H9 (cell line): Measurements from ENCODE around the gene KATNIP. TPM values are rescaled to one million over a fixed set of nuclear protein-coding genes. Genes with fewer than 3 reads are reported as not detected.

ENCODE experiments used
- DNase-seq: peaks from one replicate; pipeline ENCODE4 v3.0.0-alpha.2; 2017
- H2AFZ ChIP-seq: one replicate; pipeline ENCODE4 v1.6.1; 2013; ENCODE audit warnings: mild to moderate bottlenecking, low read length, control low read depth, moderate library complexity
- H2AK5ac ChIP-seq: 2 replicates; pipeline ENCODE4 v1.6.1; 2013; ENCODE audit warnings: low read length, control low read depth, mixed read lengths; ENCODE audit not compliant: insufficient read length
- H2BK120ac ChIP-seq: one replicate; pipeline ENCODE4 v1.6.1; 2013; ENCODE audit warnings: low read depth, mild to moderate bottlenecking, low read length, control low read depth, inconsistent platforms; ENCODE audit not compliant: poor library complexity, severe bottlenecking
- H2BK12ac ChIP-seq: 2 replicates; pipeline ENCODE4 v1.6.1; 2013; ENCODE audit warnings: low read length, control low read depth, mixed read lengths, low read depth; ENCODE audit not compliant: insufficient read length
- H2BK15ac ChIP-seq: 2 replicates; pipeline ENCODE4 v1.6.1; 2013; ENCODE audit warnings: low read depth, low read length, control low read depth
- H2BK20ac ChIP-seq: one replicate; pipeline ENCODE4 v1.6.1; 2013; ENCODE audit warnings: low read depth, mild to moderate bottlenecking, low read length, control low read depth, inconsistent platforms; ENCODE audit not compliant: poor library complexity, severe bottlenecking
- H2BK5ac ChIP-seq: 2 replicates; pipeline ENCODE4 v1.6.1; 2013; ENCODE audit warnings: low read length, control low read depth, mixed read lengths; ENCODE audit not compliant: insufficient read length
- H3K14ac ChIP-seq: 2 replicates; pipeline ENCODE4 v1.6.1; 2013; ENCODE audit warnings: low read length, control low read depth; ENCODE audit not compliant: insufficient read depth
- H3K18ac ChIP-seq: 2 replicates; pipeline ENCODE4 v1.6.1; 2013; ENCODE audit warnings: low read depth, mild to moderate bottlenecking, mixed read lengths, low read length, control low read depth; ENCODE audit not compliant: insufficient read length
- H3K23ac ChIP-seq: 2 replicates; pipeline ENCODE4 v1.6.1; 2013; ENCODE audit warnings: low read length, control low read depth, mixed read lengths, low read depth; ENCODE audit not compliant: insufficient read length
- H3K23me2 ChIP-seq: 2 replicates; pipeline ENCODE4 v1.6.1; 2013; ENCODE audit warnings: low read depth, mild to moderate bottlenecking, mixed read lengths, low read length, control low read depth; ENCODE audit not compliant: insufficient read length, poor library complexity, severe bottlenecking
- H3K27ac ChIP-seq: 2 replicates; pipeline ENCODE4 v1.5.1; 2013; ENCODE audit warnings: low read length, control low read depth, mixed read lengths, low read depth; ENCODE audit not compliant: insufficient read length
- H3K27me3 ChIP-seq: 2 replicates; pipeline ENCODE4 v1.6.1; 2013; ENCODE audit warnings: low read length, control low read depth, inconsistent platforms; ENCODE audit not compliant: insufficient read depth
- H3K4ac ChIP-seq: 2 replicates; pipeline ENCODE4 v1.6.1; 2013; ENCODE audit warnings: low read depth, mild to moderate bottlenecking, control low read depth, inconsistent platforms, low read length, moderate library complexity
- H3K4me1 ChIP-seq: 2 replicates; pipeline ENCODE4 v1.6.1; 2013; ENCODE audit warnings: low read length, control low read depth, inconsistent platforms; ENCODE audit not compliant: insufficient read depth
- H3K4me2 ChIP-seq: 2 replicates; pipeline ENCODE4 v1.6.1; 2013; ENCODE audit warnings: low read length, control low read depth, mixed read lengths; ENCODE audit not compliant: insufficient read length, insufficient read depth
- H3K56ac ChIP-seq: 2 replicates; pipeline ENCODE4 v1.6.1; 2013; ENCODE audit warnings: low read depth, mild to moderate bottlenecking, mixed read lengths, low read length, control low read depth; ENCODE audit not compliant: insufficient read length
- H3K79me1 ChIP-seq: 2 replicates; pipeline ENCODE4 v1.6.1; 2013; ENCODE audit warnings: low read depth, mild to moderate bottlenecking, moderate library complexity, low read length, control low read depth, inconsistent platforms; ENCODE audit not compliant: insufficient read depth, poor library complexity, severe bottlenecking
- H3K79me2 ChIP-seq: 2 replicates; pipeline ENCODE4 v1.6.1; 2013; ENCODE audit warnings: low read length, control low read depth, inconsistent platforms; ENCODE audit not compliant: insufficient read depth
- H3K9ac ChIP-seq: 2 replicates; pipeline ENCODE4 v1.6.1; 2013; ENCODE audit warnings: low read length, control low read depth, mixed read lengths; ENCODE audit not compliant: insufficient read length; ENCODE audit errors: extremely low read depth
- H3K9me3 ChIP-seq: one replicate; pipeline ENCODE4 v1.6.1; 2013; ENCODE audit warnings: low read depth, low read length, inconsistent platforms; ENCODE audit not compliant: control insufficient read depth
- H3T11ph ChIP-seq: one replicate; pipeline ENCODE4 v1.6.1; 2013; ENCODE audit warnings: mild to moderate bottlenecking, low read length, control low read depth, inconsistent platforms
- H4K20me1 ChIP-seq: one replicate; pipeline ENCODE4 v1.6.1; 2013; ENCODE audit not compliant: control insufficient read depth, insufficient read length, insufficient read depth
- H4K5ac ChIP-seq: 2 replicates; pipeline ENCODE4 v1.6.1; 2013; ENCODE audit warnings: low read depth, mild to moderate bottlenecking, mixed read lengths, low read length, control low read depth; ENCODE audit not compliant: insufficient read length
- H4K8ac ChIP-seq: replicated peaks from 2 replicates; pipeline ENCODE4 v1.6.1; 2013; ENCODE audit warnings: low read length, control low read depth, mixed read lengths, low read depth; ENCODE audit not compliant: insufficient read length
- H4K91ac ChIP-seq: 2 replicates; pipeline ENCODE4 v1.6.1; 2013; ENCODE audit warnings: low read depth, mild to moderate bottlenecking, moderate library complexity, mixed read lengths, low read length, control low read depth; ENCODE audit not compliant: insufficient read length
- H3K27ac Mint-ChIP-seq, 3 experiments: 2 replicates in 2 of 3; 3 replicates in 1 of 3; pipeline ENCODE4 v1.8.0; 2020 to 2021; ENCODE audit warnings: mixed read lengths in 3 of 3, mild to moderate bottlenecking in 1 of 3, moderate library complexity in 1 of 3
- H3K27me3 Mint-ChIP-seq: 2 replicates; pipeline ENCODE4 v1.8.0; 2021; ENCODE audit warnings: low read depth, mild to moderate bottlenecking, moderate library complexity, mixed read lengths
- H3K36me3 Mint-ChIP-seq, 3 experiments: 2 replicates in 2 of 3; 3 replicates in 1 of 3; pipeline ENCODE4 v1.8.0; 2020 to 2021; ENCODE audit warnings: low read depth in 3 of 3, mixed read lengths in 3 of 3; ENCODE audit not compliant: insufficient read depth in 1 of 3
- H3K4me1 Mint-ChIP-seq, 2 experiments: 2 replicates each; pipeline ENCODE4 v1.8.0; 2020; ENCODE audit warnings: mixed read lengths in 2 of 2
- H3K4me3 Mint-ChIP-seq, 2 experiments: 2 replicates in 1 of 2; 3 replicates in 1 of 2; pipeline ENCODE4 v1.8.0; 2020 to 2021; ENCODE audit warnings: mild to moderate bottlenecking in 2 of 2, mixed read lengths in 2 of 2, moderate library complexity in 1 of 2
- H3K9me3 Mint-ChIP-seq, 2 experiments: 2 replicates in 1 of 2; 3 replicates in 1 of 2; pipeline ENCODE4 v1.8.0; 2020; ENCODE audit warnings: mild to moderate bottlenecking in 2 of 2, mixed read lengths in 2 of 2, moderate library complexity in 1 of 2
- CTCF ChIP-seq: fragments of 200-600 bp; sonication (generic); conservative IDR thresholded peaks from 3 replicates; pipeline ENCODE4 v1.8.0; 2021; ENCODE audit warnings: antibody characterized with exemption, mild to moderate bottlenecking
- WGBS: extraction: QIAGEN DNeasy Blood & Tissue Kit; methylation state at CpG from one replicate; pipeline ENCODE4 v1.1.7; 2013; ENCODE audit warnings: missing lambda C conversion rate, low lambda C conversion rate, mixed read lengths; ENCODE audit not compliant: insufficient read length; ENCODE audit errors: extremely low coverage; 5-methylcytosine and 5-hydroxymethylcytosine counted together
- total RNA-seq: library from RNA; stranded (reverse); gene quantifications from 2 replicates; pipeline ENCODE4 v1.2.1, GENCODE V29; 2021

KATNIP gene
- total RNA-seq, 1 experiment from 2014 or later = 13.2 TPM

GRCh38 chr16:27511657-27512448 lies 38.1 kb upstream of the KATNIP start:
- Histone ChIP-seq H3K27me3 (no peaks in the 10 kb centered on the region), H4K5ac (no peak overlapping the region), H2BK120ac (no peak overlapping the region), H3T11ph (no peak overlapping the region), H3K14ac (no peak overlapping the region; the same call in 1 of the 2 replicates), H2BK12ac (no peak overlapping the region), H4K8ac (no peak overlapping the region), H2BK20ac (no peak overlapping the region), H3K23ac (no peak overlapping the region), H3K56ac (no peak overlapping the region), H3K9ac (no peak overlapping the region), H2BK5ac (no peak overlapping the region), H2BK15ac (no peak overlapping the region), H3K4me2 (no peak overlapping the region), H2AK5ac (no peak overlapping the region), H3K79me1 (no peaks in the 10 kb centered on the region), H3K18ac (no peak overlapping the region), H2AFZ (no peak overlapping the region), H3K4me1 (no peaks in the 10 kb centered on the region), H3K79me2 (no peaks in the 10 kb centered on the region), H4K20me1 (peaks cover 4% of the 10 kb centered on the region), H4K91ac (no peak overlapping the region), H3K9me3 (no peaks in the 10 kb centered on the region), H3K23me2 (no peaks in the 10 kb centered on the region), H3K27ac (no peak overlapping the region), H3K4ac (no peak overlapping the region)
- peaks cover 47 to 75% (median 72%) of the 10 kb centered on the region in 3 experiments; a peak in 6 of 7 replicates for H3K36me3 Mint-ChIP-seq
- no peaks in the 10 kb centered on the region for H3K27me3 Mint-ChIP-seq
- no peak for DNase-seq
- WGBS = no CpG with 5 or more reads among the region's 22 CpGs
- TF ChIP-seq CTCF = no peak
- H3K4me3 Mint-ChIP-seq = no peak overlapping the region
- 0 out of 7 replicates have a peak overlapping the region, but pooled peaks of 1 of the 3 experiments have one; percentile 12 for H3K27ac Mint-ChIP-seq
- no peaks in the 10 kb centered on the region for H3K9me3 Mint-ChIP-seq
- no peaks in the 10 kb centered on the region for H3K4me1 Mint-ChIP-seq
